IPS-NIHi7 (cell line): ENCODE measurements around the gene PRODH.
"Not testable (repeated sequence)": the region's sequence is repeated elsewhere in the genome, so short reads cannot be mapped to it uniquely, and the experiment has no call there.

Source experiments
- DNase-seq: peaks from one replicate; pipeline ENCODE4 v3.0.0; 2012; ENCODE audit warnings: mixed read lengths; ENCODE audit errors: extremely low spot score

The PRODH gene

GRCh38 chr22:18967391-18968010, 31.4 kb upstream of the PRODH start:
- not testable (repeated sequence) for DNase-seq

GRCh38 chr22:18966748-18967147, 30.7 kb upstream of the PRODH start:
- no peak for DNase-seq

- no peak for DNase-seq
Observed at GRCh38 chr22:18965526-18966421, 29.7 kb upstream of the PRODH start.

GRCh38 chr22:18964501-18965265, 28.6 kb upstream of the PRODH start:
- DNase-seq = not testable (repeated sequence)

GRCh38 chr22:18964051-18964450, 28.0 kb upstream of the PRODH start:
- not testable (repeated sequence) for DNase-seq

GRCh38 chr22:18962308-18962635, 26.2 kb upstream of the PRODH start:
- DNase-seq = no peak

GRCh38 chr22:18961632-18962307, 25.7 kb upstream of the PRODH start:
- not testable (repeated sequence) for DNase-seq

GRCh38 chr22:18961201-18961600, 25.1 kb upstream of the PRODH start:
- DNase-seq = not testable (repeated sequence)

GRCh38 chr22:18960166-18960820, 24.2 kb upstream of the PRODH start:
- not testable (repeated sequence) for DNase-seq

- DNase-seq = not testable (repeated sequence)
Observed at GRCh38 chr22:18959741-18960140, 23.6 kb upstream of the PRODH start.

GRCh38 chr22:18959266-18959665, 23.2 kb upstream of the PRODH start:
- DNase-seq = not testable (repeated sequence)

GRCh38 chr22:18958738-18959137, 22.6 kb upstream of the PRODH start:
- not testable (repeated sequence) for DNase-seq

GRCh38 chr22:18958321-18958705, 22.2 kb upstream of the PRODH start:
- DNase-seq = not testable (repeated sequence)

GRCh38 chr22:18957621-18958320, 21.7 kb upstream of the PRODH start:
- not testable (repeated sequence) for DNase-seq

GRCh38 chr22:18956956-18957355, 20.9 kb upstream of the PRODH start:
- not testable (repeated sequence) for DNase-seq

- DNase-seq = not testable (repeated sequence)
Observed at GRCh38 chr22:18956121-18956895, 20.2 kb upstream of the PRODH start.

GRCh38 chr22:18955696-18956095, 19.6 kb upstream of the PRODH start:
- DNase-seq = no peak

- no peak for DNase-seq
Observed at GRCh38 chr22:18954990-18955571, 19.0 kb upstream of the PRODH start.

- DNase-seq = peak; percentile 85
Observed at GRCh38 chr22:18954303-18954989, 18.4 kb upstream of the PRODH start.
